Left lung (tissue), 10 donors: ENCODE measurements around the gene PTCHD1. TPM values are rescaled to one million over a fixed set of nuclear protein-coding genes. Genes with fewer than 3 reads are reported as not detected.
A peak's percentile ranks its signal among the peaks of the same experiment; 100 is the strongest.

ENCODE experiments used
- ATAC-seq: fragments of 200-7000 bp; cut with Tn5 transposase; one replicate; pipeline ENCODE4 v1.9.1; 2020; ENCODE audit warnings: moderate library complexity
- DNase-seq, 4 donors: peaks; one replicate each; pipeline ENCODE4 v3.0.0-alpha.2; 2013 to 2020
- H3K27ac ChIP-seq, 2 donors: fragments of 200-600 bp; sonication (generic) in 1 of 2; one replicate each; pipeline versions ENCODE4 v1.5.0 to v1.8.0; 2020 to 2021
- H3K27me3 ChIP-seq, 2 donors: fragments of 200-600 bp; sonication (generic) in 1 of 2; one replicate each; pipeline versions ENCODE4 v1.5.0 to v1.8.0; 2020 to 2021
- H3K36me3 ChIP-seq, 2 donors: fragments of 200-600 bp; sonication (generic) in 1 of 2; one replicate each; pipeline versions ENCODE4 v1.5.0 to v1.8.0; 2020 to 2021
- H3K4me1 ChIP-seq, 2 donors: fragments of 200-600 bp; one replicate each; pipeline ENCODE4 v1.8.0; 2021
- H3K4me3 ChIP-seq, 2 donors: fragments of 200-600 bp; sonication (generic) in 1 of 2; one replicate each; pipeline versions ENCODE4 v1.5.0 to v1.8.0; 2020 to 2021; ENCODE audit warnings: mild to moderate bottlenecking in 1 of 2
- H3K9me3 ChIP-seq, 2 donors: fragments of 200-600 bp; sonication (generic) in 1 of 2; one replicate each; pipeline versions ENCODE4 v1.5.0 to v1.8.0; 2020 to 2021
- CTCF ChIP-seq, 2 donors: fragments of 200-600 bp; sonication (generic) in 1 of 2; IDR thresholded peaks; one replicate each; pipeline versions ENCODE4 v1.5.0 to v1.8.0; 2021; ENCODE audit warnings: antibody characterized with exemption in 2 of 2
- intact Hi-C, 2 donors: fragments of 100-400 bp; cut with DNase I; formaldehyde crosslinking; loops; one replicate each; pipeline versions ENCODE4 v1.11.2 to v1.14.2; 2022
- polyA plus RNA-seq, 6 donors: library from polyadenylated mRNA; unstranded; fragments of 120-200 nt; gene quantifications; one replicate each; pipeline ENCODE4 v1.2.1, GENCODE V29; 2013; ENCODE audit not compliant: insufficient read length in 6 of 6
- total RNA-seq, 2 donors: library from RNA; stranded (reverse); fragmentation: NEBNext Ultra II Directional; extraction: Animal tissue kit (Norgen Biotek cat#: 25700); gene quantifications; one replicate each; pipeline ENCODE4 v1.2.1, GENCODE V29; 2021
- donor health status: DM: no; HTN: yes; CAD: no.
- donor health status: DM: no; HTN: no; CAD: no.

PTCHD1 gene
- total and polyA plus RNA-seq, 8 donors: 0.06 to 0.81 (median 0.10) TPM

DNA sequence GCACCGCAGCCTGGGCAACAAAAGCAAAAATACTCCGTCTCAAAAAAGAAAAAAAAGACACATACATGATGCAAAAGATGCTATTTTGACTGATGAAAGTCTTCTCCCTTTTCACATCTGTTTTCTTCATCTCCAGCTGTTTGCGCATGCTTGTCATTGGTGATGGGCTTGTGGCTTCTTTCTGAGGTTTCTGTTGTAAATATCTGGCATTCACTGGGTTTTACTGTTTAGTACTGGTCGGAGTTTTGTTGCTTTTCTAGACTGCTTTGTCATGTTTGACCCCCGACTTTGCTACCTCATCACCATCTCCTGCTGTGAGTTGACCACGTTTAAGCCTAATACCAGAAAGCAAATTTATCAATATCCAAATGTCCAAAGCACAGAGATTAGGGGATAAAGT lies 34.4 kb downstream of the PTCHD1 start:
- no peaks in the 10 kb centered on the region for H3K4me1 ChIP-seq
- no peak for ATAC-seq

GRCh38 chrX:23372220-23372902 lies 37.7 kb downstream of the PTCHD1 start:
- intact Hi-C loops: no loop called here
- no peak for TF ChIP-seq CTCF (IDR thresholded peaks at IDR 0.05)
- Histone ChIP-seq H3K4me3 (no peak overlapping the region), H3K9me3 (no peaks in the 10 kb centered on the region), H3K27ac (no peak overlapping the region), H3K4me1 (no peaks in the 10 kb centered on the region), H3K27me3 (no peaks in the 10 kb centered on the region), H3K36me3 (no peaks in the 10 kb centered on the region)
- DNase-seq (no peak), ATAC-seq (peak; percentile 73)

More for the DNA sequence above, 34.4 kb downstream of the PTCHD1 start:
- intact Hi-C loops: no loop called here
- no peak for TF ChIP-seq CTCF (IDR thresholded peaks at IDR 0.05)
- Histone ChIP-seq H3K27me3 (no peaks in the 10 kb centered on the region), H3K4me3 (no peak overlapping the region), H3K27ac (no peak overlapping the region), H3K36me3 (no peaks in the 10 kb centered on the region), H3K9me3 (no peaks in the 10 kb centered on the region)
- no peak for DNase-seq

- Histone ChIP-seq H3K4me3 (no peak overlapping the region), H3K36me3 (no peaks in the 10 kb centered on the region), H3K9me3 (no peaks in the 10 kb centered on the region), H3K4me1 (no peaks in the 10 kb centered on the region), H3K27ac (no peak overlapping the region), H3K27me3 (no peaks in the 10 kb centered on the region)
- DNase-seq (peak in 1 of 4 donors; percentile 2), ATAC-seq (peak; percentile 77)
- intact Hi-C loops: no loop called here
- TF ChIP-seq CTCF (IDR thresholded peaks at IDR 0.05): no peak
Measured at GRCh38 chrX:23373129-23373804, 38.6 kb downstream of the PTCHD1 start.

- H3K27ac ChIP-seq: no peak overlapping the region
- DNase-seq (no peak), ATAC-seq (no peak)
- no peaks in the 10 kb centered on the region for H3K9me3 ChIP-seq
- intact Hi-C loops: no loop called here
- H3K27me3 ChIP-seq: no peaks in the 10 kb centered on the region
- no peak overlapping the region for H3K4me3 ChIP-seq
- no peaks in the 10 kb centered on the region for H3K36me3 ChIP-seq
- no peaks in the 10 kb centered on the region for H3K4me1 ChIP-seq
- no peak for TF ChIP-seq CTCF (IDR thresholded peaks at IDR 0.05)
Measured at GRCh38 chrX:23374291-23374690, 39.6 kb downstream of the PTCHD1 start.

DNA sequence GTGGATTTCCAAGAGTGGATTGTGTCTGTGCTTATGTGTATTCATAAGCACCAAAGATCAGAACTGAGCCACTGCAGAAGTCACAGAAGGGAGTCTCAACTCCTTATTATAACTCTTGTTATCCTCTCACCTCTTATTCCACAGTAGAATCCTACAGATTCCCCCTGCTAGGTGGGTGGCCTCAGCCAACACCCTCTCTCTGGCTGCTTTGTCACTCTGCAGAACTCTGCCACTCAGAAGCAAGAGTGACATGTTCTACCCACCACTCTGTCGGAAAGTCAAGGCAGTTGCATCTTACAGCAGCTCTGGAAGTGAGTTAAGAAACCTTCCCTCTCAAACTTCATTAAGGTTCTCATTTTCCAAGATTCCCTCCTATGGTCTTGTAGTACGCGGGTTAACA lies 41.9 kb downstream of the PTCHD1 start:
- no peak overlapping the region for H3K27ac ChIP-seq
- TF ChIP-seq CTCF (IDR thresholded peaks at IDR 0.05): no peak
- no peaks in the 10 kb centered on the region for H3K27me3 ChIP-seq
- H3K4me1 ChIP-seq: no peaks in the 10 kb centered on the region
- ATAC-seq: no peak
- no peaks in the 10 kb centered on the region for H3K9me3 ChIP-seq
- intact Hi-C loops: no loop called here
- H3K36me3 ChIP-seq: no peaks in the 10 kb centered on the region
- no peak overlapping the region for H3K4me3 ChIP-seq
- DNase-seq: no peak
